Measurements from ENCODE around the gene PPFIBP1. TPM values are rescaled to one million over a fixed set of nuclear protein-coding genes. Genes with fewer than 3 reads are reported as not detected.

Gene PPFIBP1
- 1 to 10 TPM; 2.1 to 4.1 TPM for total RNA-seq
- total RNA-seq = 6.7 to 7.8 reads per million in 2 donors

DNA sequence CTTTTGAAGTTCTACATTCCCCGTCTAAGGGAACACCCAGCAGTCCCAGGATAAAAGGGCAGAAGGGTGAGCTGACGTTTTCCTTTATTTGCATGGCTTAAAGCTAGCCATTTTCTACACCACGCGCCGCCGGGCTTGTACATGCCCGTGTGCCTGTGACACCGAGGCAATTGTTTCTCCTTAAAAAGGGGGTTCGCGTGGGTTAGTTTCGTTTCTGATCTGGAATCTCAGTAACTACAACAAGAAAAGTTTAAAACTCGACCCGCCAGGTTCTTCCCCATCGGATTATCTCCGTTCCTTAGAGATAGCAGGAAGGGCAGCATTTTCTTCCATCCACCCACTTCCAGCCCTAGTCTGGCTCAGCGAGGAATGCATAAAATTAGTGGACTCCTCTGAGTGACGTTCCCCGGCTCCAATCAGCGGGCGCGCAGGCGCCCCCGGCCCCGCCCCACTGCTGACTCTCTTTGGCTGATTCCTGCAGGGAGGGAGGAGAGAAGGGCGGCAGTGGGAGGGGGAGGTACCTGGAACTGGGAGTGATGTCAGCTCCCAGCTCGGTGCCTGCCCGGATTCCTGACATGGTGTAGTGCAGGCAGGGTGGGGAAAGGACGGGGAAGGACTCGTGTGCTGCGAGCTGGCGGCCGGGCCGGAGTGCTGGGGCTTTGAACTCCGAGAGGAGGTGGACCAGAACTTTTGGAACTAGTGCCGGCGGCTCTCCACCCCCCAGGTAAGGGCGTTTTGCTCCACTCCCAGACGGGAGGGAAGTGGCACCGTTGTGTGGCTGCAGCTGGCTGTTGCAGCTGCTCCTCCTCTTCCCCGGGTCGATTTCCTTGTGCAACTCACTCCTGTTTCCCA is at the start of gene PPFIBP1:
TSS of gene PPFIBP1 (plus strand) at position 565 of the 852 bp plus-strand sequence. CDS start 109,191 bp downstream, outside the sequence.
- H3K27me3 Mint-ChIP-seq = peaks cover 27% of the 10 kb centered on the region
- peak; percentile 82 to 97 (median 93) for DNase-seq

DNA sequence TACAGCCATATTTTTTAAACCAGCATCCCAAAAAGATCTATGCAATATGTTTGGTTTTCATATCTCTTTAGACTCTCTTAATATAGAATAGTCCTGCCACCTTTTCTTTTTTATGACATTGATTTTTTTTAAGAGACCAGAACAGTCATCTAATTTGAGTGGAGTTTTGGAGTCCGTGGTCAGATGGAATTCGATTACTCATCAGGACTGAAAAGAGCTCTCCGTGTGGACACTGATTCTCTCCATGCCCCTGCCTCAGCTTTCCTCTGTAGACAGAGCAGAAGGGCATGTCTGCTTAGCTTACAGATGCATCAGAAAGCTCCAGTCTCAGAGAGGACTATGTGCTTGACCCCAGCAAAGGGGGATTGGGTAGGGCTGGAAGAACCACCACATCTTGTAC is 49.7 kb upstream of the PPFIBP1 start:
- H3K9me3 ChIP-seq (ENCODE audit: control insufficient read depth, low read length, poor library complexity, severe bottlenecking) = no peaks in the 10 kb centered on the region
- Mint-ChIP-seq H3K4me1 (peaks cover 1% of the 10 kb centered on the region), H3K4me3 (no peak overlapping the region), H3K27ac (no peak overlapping the region), H3K27me3 (no peaks in the 10 kb centered on the region), H3K36me3 (ENCODE audit: low read depth) (no peaks in the 10 kb centered on the region)
- ATAC-seq (no peak), DNase-seq (no peak)

More for the DNA sequence above, at the start of gene PPFIBP1:
- ATAC-seq = peak; percentile 97
- Mint-ChIP-seq H3K27ac (peak within 1 kb of the TSS; percentile 96), H3K4me3 (peak within 1 kb of the TSS; percentile 95), H3K4me1 (peaks cover 12% of the 10 kb centered on the region), H3K36me3 (ENCODE audit: low read depth) (peaks cover 3% of the 10 kb centered on the region)
- no peaks in the 10 kb centered on the region for H3K9me3 ChIP-seq (ENCODE audit: control insufficient read depth, low read length, poor library complexity, severe bottlenecking)

DNA sequence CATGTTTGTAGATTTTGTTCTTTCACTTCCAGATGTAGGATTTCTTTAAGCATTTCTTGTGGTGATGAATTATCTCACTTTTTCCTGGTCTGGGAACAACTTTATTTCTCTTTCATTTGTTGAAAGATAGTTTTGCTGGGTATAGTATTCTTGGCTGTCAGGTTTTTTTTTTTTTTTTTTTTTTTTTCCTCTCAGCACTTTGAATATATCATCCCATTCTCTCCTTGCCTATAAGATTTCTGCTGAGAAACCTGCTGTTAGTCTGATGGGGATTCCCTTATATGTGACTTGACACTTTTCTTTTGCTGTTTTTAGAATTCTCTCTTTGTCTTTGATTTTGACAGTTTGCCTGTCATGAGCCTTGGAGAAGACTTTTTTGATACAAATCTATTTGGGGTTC is 47.0 kb upstream of the PPFIBP1 start:
- Mint-ChIP-seq H3K27ac (no peak overlapping the region), H3K4me3 (no peak overlapping the region), H3K36me3 (ENCODE audit: low read depth) (no peaks in the 10 kb centered on the region), H3K27me3 (no peaks in the 10 kb centered on the region), H3K4me1 (no peaks in the 10 kb centered on the region)
- ATAC-seq (no peak), DNase-seq (no peak)
- H3K9me3 ChIP-seq (ENCODE audit: control insufficient read depth, low read length, poor library complexity, severe bottlenecking) = no peaks in the 10 kb centered on the region

DNA sequence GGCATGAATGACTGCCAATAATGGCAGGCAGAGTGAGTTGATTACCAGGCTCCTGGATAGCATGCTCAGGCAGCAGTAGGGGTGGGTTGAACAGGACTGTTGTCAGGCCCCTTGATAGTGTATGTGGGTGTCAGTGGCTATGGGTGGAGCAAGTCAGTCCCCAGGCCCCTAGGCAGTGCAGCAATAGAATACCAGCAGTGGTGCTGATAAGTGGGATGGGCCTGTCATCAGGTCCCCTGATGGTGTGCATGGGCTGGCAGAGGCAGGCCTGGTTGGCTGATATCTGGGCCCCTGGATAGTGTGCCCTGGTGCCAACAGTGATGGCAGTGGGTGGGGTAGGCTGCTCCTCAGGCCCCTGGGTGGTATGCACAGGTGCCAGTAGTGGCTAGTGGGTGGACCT is 45.1 kb upstream of the PPFIBP1 start:
- no peak overlapping the region for H3K4me3 Mint-ChIP-seq
- H3K4me1 Mint-ChIP-seq = no peaks in the 10 kb centered on the region
- DNase-seq (no peak), ATAC-seq (no peak)
- H3K27me3 Mint-ChIP-seq = peaks cover 4% of the 10 kb centered on the region
- no peaks in the 10 kb centered on the region for H3K9me3 ChIP-seq (ENCODE audit: control insufficient read depth, low read length, poor library complexity, severe bottlenecking)
- H3K27ac Mint-ChIP-seq = no peak overlapping the region
- no peaks in the 10 kb centered on the region for H3K36me3 Mint-ChIP-seq (ENCODE audit: low read depth)

DNA sequence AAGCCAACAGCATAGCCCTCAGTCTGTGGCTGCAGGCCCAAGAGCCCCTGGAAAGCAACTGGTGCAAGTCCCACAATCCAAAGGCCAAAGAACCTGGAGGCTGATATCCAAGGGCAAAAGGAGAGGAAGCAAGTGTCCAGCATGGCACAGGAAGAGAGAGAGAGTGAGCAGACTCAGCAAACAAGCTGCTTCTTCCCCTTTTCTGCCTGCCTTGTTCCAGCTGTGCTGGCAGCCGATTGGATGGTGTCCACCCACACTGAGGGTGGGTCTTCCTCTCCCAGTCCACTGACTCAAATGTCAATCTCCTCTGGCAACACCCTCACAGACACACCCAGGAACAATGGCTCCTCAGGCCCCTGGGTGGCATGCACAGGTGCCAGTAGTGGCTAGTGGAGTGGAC is 44.0 kb upstream of the PPFIBP1 start:
- no peak overlapping the region for H3K4me3 Mint-ChIP-seq
- H3K4me1 Mint-ChIP-seq = no peaks in the 10 kb centered on the region
- H3K36me3 Mint-ChIP-seq (ENCODE audit: low read depth) = no peaks in the 10 kb centered on the region
- H3K27me3 Mint-ChIP-seq = peaks cover 4% of the 10 kb centered on the region
- no peaks in the 10 kb centered on the region for H3K9me3 ChIP-seq (ENCODE audit: control insufficient read depth, low read length, poor library complexity, severe bottlenecking)
- no peak for ATAC-seq
- no peak overlapping the region for H3K27ac Mint-ChIP-seq
- DNase-seq = no peak

DNA sequence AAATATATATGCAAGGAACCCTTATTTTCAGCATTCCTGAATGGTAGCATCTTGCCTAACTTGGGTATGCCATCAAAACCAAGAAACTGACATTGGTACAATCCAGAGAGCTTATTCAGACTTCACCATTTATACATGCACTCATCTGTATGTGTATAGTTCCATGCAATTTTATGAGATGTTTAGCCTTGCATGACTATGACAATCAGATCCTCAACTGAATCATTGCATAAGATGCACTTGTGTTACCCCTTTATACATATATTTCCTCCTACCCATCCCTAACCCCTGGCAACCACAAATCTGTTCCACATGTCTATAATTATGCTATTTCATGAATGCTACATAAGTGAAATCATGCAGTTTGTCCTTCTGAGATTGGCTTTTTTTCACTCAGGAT is 37.0 kb upstream of the PPFIBP1 start:
- Mint-ChIP-seq H3K4me3 (no peak overlapping the region), H3K4me1 (no peaks in the 10 kb centered on the region), H3K36me3 (ENCODE audit: low read depth) (peaks cover 2% of the 10 kb centered on the region), H3K27me3 (peaks cover 20% of the 10 kb centered on the region), H3K27ac (no peak overlapping the region)
- no peak for DNase-seq
- no peaks in the 10 kb centered on the region for H3K9me3 ChIP-seq (ENCODE audit: control insufficient read depth, low read length, poor library complexity, severe bottlenecking)
- no peak for ATAC-seq

DNA sequence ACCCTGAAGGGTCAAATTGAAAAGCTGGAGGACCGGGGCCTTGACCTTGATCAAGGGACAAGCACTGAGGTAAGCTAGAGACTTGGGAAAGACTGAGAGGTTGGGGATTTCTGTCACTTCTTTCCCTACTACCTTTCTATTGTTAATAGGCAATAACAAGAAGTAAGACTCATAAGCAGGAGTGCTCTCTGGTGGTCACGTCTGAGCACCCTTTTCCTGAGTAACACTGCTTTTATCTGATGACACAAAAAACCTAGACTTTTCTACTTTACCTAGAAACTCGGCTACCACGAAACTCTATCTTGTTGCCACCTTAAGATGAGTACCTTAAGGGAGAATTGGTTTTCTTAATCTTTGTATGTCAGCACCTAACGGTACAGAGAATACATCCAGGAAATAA is 35.5 kb upstream of the PPFIBP1 start:
- DNase-seq = no peak
- H3K36me3 Mint-ChIP-seq (ENCODE audit: low read depth) = peaks cover 2% of the 10 kb centered on the region
- peaks cover 16% of the 10 kb centered on the region for H3K27me3 Mint-ChIP-seq
- no peaks in the 10 kb centered on the region for H3K9me3 ChIP-seq (ENCODE audit: control insufficient read depth, low read length, poor library complexity, severe bottlenecking)
- no peak overlapping the region for H3K27ac Mint-ChIP-seq
- H3K4me3 Mint-ChIP-seq = no peak overlapping the region
- ATAC-seq = no peak
- no peaks in the 10 kb centered on the region for H3K4me1 Mint-ChIP-seq

DNA sequence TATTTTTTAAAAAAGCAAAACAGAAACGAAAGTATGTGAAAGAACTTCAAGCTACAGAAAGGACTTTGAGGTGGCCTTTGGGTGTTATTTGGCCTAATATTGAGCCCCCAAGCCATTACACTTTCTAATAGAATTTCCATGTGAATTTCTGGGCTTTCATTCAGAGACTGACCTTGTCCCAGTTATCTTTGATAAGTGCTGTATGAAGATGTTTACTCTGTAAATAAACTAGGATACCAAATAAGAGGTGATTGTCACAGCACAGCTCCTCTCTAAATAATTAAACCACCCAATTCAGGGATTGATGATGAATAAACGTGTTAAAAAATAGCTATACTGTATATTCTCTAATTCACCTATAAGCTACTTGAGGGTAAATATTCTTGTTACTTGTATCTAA is 32.8 kb upstream of the PPFIBP1 start:
- DNase-seq (no peak), ATAC-seq (no peak)
- H3K9me3 ChIP-seq (ENCODE audit: control insufficient read depth, low read length, poor library complexity, severe bottlenecking) = no peaks in the 10 kb centered on the region
- no peak overlapping the region for H3K4me3 Mint-ChIP-seq
- H3K27ac Mint-ChIP-seq = no peak overlapping the region
- peaks cover 16% of the 10 kb centered on the region for H3K27me3 Mint-ChIP-seq
- H3K4me1 Mint-ChIP-seq = no peaks in the 10 kb centered on the region
- H3K36me3 Mint-ChIP-seq (ENCODE audit: low read depth) = peaks cover 2% of the 10 kb centered on the region

DNA sequence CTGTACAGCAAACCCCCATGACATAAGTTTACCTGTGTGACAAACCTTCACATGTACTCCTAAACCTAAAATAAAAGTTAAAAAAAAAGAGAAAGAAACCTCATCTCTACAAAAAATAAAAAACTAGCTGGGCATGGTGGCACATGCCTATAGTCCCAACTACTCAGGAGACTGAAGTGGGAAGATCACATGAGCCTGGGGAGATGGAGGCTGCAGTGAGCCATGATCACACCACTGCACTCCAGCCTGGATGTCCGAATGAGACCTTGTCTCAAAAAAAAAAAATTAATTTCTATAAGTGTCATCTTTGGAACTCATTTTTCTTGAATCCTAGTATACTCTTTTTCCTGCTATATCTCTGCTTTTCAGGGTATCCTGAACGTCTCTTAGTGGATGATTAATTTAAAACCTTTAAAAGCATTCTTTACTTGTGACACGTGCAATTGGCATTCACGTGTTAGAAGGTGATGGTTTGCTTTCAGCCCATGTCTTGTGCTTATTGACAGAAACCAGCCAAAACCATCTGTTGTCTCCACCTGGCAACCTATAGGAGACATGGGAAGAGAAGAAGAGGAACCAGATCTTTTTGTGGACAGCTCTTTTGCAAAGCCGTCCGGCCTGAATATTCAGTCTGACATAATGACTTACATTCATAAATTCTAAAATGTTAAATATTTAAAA is 30.6 kb upstream of the PPFIBP1 start:
- Mint-ChIP-seq H3K27me3 (peaks cover 28% of the 10 kb centered on the region), H3K4me3 (no peak overlapping the region), H3K36me3 (ENCODE audit: low read depth) (peaks cover 2% of the 10 kb centered on the region), H3K27ac (no peak overlapping the region), H3K4me1 (peaks cover 2% of the 10 kb centered on the region)
- DNase-seq (no peak), ATAC-seq (no peak)
- no peaks in the 10 kb centered on the region for H3K9me3 ChIP-seq (ENCODE audit: control insufficient read depth, low read length, poor library complexity, severe bottlenecking)

DNA sequence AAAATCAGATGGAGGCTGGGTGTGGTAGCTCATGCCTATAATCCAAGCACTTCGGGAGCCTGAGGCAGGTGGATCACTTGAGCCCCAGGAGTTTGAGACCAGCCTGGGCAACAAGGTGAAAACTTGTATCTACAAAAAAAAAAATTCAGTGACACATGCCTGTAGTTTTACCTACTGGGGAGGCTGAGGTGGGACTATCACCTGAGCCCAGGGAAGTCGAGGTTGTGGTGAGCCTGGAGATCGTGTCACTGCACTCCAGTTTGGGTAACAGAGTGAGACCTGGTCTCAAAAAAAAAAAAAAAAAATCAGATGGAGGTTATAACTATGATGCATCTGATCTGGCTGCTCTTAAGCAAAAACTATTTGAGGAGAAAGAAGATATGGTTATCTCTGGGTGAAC is 26.6 kb upstream of the PPFIBP1 start:
- Mint-ChIP-seq H3K27ac (no peak overlapping the region), H3K27me3 (peaks cover 14% of the 10 kb centered on the region), H3K4me1 (peaks cover 2% of the 10 kb centered on the region), H3K36me3 (ENCODE audit: low read depth) (no peaks in the 10 kb centered on the region), H3K4me3 (no peak overlapping the region)
- no peak for ATAC-seq
- no peak for DNase-seq
- H3K9me3 ChIP-seq (ENCODE audit: control insufficient read depth, low read length, poor library complexity, severe bottlenecking) = no peaks in the 10 kb centered on the region

DNA sequence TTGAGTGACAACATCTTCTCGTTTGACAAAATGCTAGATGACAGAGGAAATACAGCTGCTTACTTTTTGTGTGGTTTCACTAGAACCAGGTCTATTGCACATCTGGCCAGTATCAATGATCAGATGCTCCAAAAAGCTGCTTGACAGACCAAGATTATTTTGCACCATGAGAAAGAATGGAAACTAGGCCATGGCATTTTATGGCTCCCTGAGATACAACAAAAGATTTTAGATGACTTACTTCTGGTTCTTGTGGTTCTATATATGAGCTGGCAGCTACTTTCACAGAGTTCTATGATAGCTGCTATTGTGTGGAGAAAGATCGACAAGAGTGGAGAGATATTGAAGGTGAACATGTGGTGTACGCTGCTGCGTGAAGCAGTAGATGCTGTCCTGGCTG is 25.9 kb upstream of the PPFIBP1 start:
- Mint-ChIP-seq H3K27me3 (peaks cover 14% of the 10 kb centered on the region), H3K36me3 (ENCODE audit: low read depth) (no peaks in the 10 kb centered on the region), H3K4me3 (no peak overlapping the region), H3K4me1 (peaks cover 2% of the 10 kb centered on the region), H3K27ac (no peak overlapping the region)
- DNase-seq (no peak), ATAC-seq (no peak)
- no peaks in the 10 kb centered on the region for H3K9me3 ChIP-seq (ENCODE audit: control insufficient read depth, low read length, poor library complexity, severe bottlenecking)

DNA sequence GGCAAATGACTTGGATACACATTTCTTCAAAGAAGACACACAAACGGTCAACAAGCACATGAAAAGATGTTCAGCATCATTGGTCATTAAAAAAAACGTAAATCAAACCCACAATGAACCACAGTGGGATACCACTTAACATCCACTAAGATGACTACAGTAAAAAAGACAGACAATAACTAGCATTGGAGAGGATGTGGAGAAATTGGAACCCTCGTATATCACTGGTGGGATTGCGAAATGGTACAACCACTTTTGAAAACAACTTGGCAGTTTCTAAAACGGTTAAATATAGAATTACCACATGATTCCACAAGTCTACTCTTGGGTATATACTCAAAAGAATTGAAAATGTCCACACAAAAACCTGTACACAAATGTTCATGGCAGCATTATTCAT is 25.2 kb upstream of the PPFIBP1 start:
- H3K36me3 Mint-ChIP-seq (ENCODE audit: low read depth) = no peaks in the 10 kb centered on the region
- H3K9me3 ChIP-seq (ENCODE audit: control insufficient read depth, low read length, poor library complexity, severe bottlenecking) = no peaks in the 10 kb centered on the region
- peaks cover 15% of the 10 kb centered on the region for H3K27me3 Mint-ChIP-seq
- H3K4me1 Mint-ChIP-seq = peaks cover 2% of the 10 kb centered on the region
- DNase-seq (no peak), ATAC-seq (no peak)
- no peak overlapping the region for H3K4me3 Mint-ChIP-seq
- H3K27ac Mint-ChIP-seq = no peak overlapping the region

DNA sequence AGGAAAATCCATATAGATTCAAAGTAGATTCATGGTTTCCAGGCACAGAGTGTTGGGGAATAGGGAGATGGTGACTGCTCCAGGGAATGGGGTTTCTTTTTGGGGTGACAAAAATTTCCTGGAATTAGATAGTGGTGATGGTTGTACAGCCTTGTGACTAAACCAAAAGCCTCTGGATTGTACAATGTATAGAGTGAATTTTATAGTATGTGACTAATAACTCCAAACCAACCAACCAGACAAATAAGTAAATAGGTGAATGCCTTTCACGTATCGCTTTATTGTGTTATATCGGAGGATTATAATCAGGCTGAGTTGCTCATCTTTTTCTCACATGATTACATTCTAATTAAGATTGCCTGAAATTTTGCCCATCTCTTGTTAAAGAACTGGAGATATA is 24.6 kb upstream of the PPFIBP1 start:
- no peaks in the 10 kb centered on the region for H3K9me3 ChIP-seq (ENCODE audit: control insufficient read depth, low read length, poor library complexity, severe bottlenecking)
- ATAC-seq = no peak
- H3K4me1 Mint-ChIP-seq = peaks cover 2% of the 10 kb centered on the region
- peaks cover 21% of the 10 kb centered on the region for H3K27me3 Mint-ChIP-seq
- H3K27ac Mint-ChIP-seq = no peak overlapping the region
- no peak for DNase-seq
- H3K4me3 Mint-ChIP-seq = no peak overlapping the region
- no peaks in the 10 kb centered on the region for H3K36me3 Mint-ChIP-seq (ENCODE audit: low read depth)

Data from T-helper 17 cell (primary cell).